HUDEP-2 (cell line): ENCODE data around the gene ARHGEF3.
"Not testable (repeated sequence)": the region's sequence is repeated elsewhere in the genome, so short reads cannot be mapped to it uniquely, and the experiment has no call there.

Experiments used
- DNase-seq, 76 experiments: peaks; one replicate each; lab custom pipeline; 2025; ENCODE audit not compliant: unreplicated experiment in 76 of 76; lab: John Stamatoyannopoulos, UW

ARHGEF3 gene

DNA sequence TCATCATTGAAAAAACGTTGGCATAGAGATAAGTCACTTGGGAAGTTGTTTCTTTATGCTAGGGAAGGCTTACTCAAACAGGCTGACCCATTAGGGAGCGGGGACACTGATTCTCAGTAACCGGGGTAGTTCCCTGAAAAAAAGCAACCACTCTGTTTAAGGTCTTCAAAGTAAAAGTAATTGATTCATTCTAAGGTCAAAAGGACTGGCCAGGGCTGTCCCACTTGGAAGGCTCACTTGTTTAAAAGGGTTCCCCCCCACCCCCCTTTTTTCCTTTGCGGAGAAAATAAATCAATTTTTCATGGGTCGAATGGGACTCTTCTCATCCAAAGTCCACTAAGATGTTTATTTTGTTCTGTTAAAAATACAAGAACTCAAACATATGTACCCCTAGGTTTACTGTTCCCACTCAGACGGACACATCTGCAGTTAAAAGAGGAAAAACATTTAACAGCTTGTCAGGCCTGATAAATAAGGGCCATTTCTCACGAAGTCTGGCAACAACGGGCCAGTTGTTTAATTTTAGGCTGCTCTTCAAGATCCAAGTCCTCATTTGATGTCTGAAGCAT is 53.0 kb downstream of the ARHGEF3 start:
- DNase-seq = no peak

DNA sequence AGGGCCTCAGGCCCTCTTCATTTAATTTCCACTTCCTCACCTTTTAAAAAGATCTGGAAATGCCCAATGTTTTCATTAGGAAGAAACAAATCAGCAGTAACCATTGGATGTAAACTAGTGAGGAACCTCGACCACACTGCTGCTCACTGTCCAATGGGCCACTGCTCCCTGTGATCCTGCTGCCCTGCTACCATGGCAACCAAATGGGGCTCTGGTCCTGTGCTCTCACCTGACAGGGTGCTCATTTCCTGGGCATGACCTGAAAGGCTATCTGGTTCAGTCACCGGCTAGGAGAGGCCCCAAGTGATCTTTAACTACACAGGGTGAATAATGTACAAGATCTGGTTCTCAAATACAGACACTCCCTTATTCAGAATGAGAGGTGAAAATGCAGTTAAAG is 54.6 kb downstream of the ARHGEF3 start:
- DNase-seq = no peak

DNA sequence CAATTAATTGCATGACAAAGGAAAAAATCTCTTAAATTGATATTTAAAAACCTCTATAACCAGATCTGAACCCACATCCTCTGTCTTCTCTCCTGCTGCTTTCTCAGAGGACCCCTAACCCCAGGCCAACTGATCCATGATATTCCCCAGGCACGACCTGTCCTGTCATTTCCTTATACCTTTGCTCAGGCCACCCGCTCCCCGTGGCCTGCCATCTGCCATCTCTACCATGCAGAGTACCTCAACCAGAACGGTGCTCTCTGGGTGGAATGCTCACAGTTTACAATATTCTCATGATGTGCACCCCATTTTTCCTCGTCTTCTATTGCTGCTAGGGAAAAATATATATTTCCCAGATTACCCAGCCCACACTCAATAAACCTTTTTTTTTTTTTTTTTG is 57.7 kb downstream of the ARHGEF3 start:
- no peak for DNase-seq

DNA sequence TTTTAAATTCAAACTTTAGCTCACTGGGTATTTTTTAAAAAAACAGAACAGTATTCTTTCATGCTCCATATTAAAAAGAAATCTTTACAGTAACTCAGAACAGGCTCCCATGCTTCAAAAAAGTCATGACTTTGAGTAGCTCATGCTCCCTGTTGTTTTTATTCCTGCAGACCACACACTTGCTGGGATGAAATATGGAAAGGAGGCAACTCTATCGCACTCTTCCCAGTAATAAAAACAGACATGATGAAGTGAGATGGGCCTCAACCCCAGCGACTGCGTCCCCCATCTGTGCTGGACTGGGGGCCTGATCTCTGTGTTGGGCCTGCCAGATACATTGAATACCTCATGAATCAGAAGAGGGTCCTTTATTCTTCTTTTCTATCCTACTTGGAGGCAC is 58.9 kb downstream of the ARHGEF3 start:
- no peak for DNase-seq

DNA sequence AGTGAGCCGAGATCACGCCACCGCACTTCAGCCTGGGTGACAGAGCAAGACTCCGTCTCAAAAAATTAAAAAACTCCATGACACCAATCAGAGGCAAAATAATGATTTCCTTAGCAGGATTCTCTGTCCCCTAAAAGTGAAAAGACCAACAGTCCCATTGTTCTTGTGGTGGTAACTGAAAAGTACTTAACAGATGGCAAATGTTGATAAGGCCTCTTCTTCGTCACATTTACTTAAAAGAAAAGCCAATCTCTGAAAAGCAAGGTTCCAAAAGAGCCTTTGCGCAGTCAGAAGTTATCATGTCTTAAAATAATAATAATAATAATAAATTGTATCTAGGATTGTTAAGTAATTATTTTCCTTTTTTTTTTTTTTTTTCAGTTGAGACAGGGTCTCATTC is 62.7 kb downstream of the ARHGEF3 start:
- no peak for DNase-seq

DNA sequence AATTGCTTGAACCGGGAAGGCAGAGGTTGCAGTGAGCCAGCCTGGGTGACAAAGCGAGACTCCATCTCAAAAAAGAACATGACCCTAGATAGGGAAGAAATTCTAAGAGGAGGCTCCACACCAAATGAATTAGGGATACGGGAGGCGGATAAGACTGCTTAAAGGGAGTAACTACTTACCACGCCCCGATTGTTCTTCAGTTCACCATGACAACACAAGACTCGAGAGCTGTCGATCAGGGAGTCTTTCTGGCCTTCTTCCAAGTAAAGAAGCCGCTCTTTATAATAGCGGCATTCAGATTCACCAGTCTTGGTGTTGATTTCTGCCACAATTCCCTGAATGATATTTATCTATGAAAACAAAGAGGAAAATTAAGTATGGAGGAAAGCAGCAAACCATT is 64.7 kb downstream of the ARHGEF3 start:
- DNase-seq = no peak

DNA sequence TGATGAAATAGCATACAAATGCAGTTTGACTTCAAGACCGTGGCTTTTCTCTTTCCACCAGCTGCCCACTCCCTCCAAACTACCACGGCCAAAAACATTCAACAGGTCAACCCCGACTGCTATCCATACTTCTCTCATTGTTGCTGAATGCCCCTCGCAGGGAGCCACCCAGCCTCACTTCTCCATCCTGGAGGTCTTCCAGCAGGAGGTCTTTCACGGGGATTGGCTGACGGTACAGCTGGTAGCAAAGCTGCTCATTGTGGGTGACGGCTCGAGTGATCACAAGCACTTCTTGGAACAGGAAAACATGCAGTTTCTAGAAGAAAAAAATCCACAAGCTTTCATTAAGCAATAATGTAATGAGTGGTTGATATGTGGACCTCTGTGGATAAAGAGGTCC is 69.6 kb downstream of the ARHGEF3 start:
- no peak for DNase-seq

DNA sequence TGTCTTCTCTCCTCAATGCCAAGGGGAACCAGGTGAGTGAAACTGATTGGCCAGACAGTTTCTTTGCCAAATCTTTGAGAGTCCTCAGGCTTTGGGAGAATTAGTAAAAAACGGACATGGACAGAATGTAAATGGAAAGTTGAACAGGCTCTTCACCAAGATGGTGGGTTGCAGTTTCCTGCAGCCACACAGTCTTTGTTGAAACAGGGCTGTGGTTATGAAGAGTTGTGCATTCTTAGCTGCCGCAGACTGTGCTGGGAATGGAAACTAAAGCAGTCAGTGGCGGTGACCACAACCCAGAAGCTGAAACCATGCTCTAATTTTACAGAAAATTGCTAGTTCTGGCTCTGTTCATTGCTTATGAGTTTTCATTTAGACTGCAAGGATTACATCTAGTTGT is 76.6 kb downstream of the ARHGEF3 start:
- no peak for DNase-seq

DNA sequence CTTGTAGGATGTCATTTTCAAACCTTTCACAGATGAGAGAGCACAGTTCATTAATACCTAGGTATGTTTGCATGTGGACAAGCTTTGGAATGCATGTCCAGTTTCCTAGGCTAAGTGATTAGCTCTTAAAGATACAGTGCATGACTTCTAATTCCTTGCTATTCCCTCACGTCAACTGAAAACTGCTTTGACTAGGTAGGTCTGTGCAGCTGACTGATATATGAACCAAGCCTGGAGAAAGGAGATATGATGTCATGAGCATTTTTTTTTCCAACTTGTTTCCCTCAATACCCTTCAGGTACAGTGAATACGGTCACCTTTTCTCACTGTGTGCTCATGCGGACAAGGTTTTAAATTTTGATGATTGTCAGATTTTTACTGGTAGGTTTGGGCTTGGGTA is 77.1 kb downstream of the ARHGEF3 start:
- no peak for DNase-seq

DNA sequence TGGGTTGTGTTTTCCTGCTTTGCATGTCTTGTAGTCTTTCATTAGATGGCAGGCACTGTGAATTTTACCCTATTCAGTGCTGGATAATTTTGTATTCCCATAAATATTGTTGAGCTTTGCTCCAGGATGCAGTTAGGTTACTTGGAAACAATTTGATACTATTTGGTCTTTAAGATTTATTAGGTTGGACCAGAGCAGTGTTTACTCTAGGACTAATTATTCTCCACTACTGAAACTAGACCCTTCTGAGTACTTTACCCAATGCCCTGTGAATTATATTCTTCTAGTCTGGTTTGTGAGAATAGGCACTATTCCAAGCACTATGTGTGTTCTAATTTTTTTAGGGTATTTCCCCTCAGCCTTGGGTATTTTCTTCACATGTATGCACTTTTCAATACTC is 80.9 kb downstream of the ARHGEF3 start:
- DNase-seq = no peak

- DNase-seq = not testable (repeated sequence)
Measured at GRCh38 chr3:56718809-56719208, 82.9 kb downstream of the ARHGEF3 start.

GRCh38 chr3:56711344-56711743 is 90.4 kb downstream of the ARHGEF3 start:
- DNase-seq = no peak

GRCh38 chr3:56707412-56707811 is 94.3 kb downstream of the ARHGEF3 start:
- DNase-seq = not testable (repeated sequence)

DNA sequence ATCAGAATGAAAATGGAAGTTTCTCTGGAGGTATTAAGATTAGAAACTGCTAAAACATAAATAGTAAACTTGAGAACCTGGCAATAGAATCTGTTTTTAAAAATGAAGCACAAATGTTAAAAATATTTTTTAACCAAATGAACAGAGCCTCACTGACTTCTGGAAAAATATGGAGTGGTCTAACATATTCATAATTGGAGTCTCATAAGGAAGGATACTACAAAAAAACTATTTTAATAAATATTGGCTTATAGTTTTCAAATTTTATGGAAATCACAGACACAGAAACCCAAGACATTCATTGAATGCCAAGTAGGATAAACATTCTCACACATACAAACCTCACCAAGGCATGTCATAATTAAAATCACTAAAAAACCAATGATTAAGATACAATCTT is 95.1 kb downstream of the ARHGEF3 start:
- no peak for DNase-seq

- DNase-seq = no peak
Measured at GRCh38 chr3:56704706-56705105, 97.0 kb downstream of the ARHGEF3 start.

- DNase-seq = peak in 30 of 76 experiments; percentile 2 to 62 (median 20)
Measured at GRCh38 chr3:56702490-56703315, 99.0 kb downstream of the ARHGEF3 start.

- DNase-seq = no peak
Measured at GRCh38 chr3:56700151-56700550, 101.6 kb downstream of the ARHGEF3 start.

DNA sequence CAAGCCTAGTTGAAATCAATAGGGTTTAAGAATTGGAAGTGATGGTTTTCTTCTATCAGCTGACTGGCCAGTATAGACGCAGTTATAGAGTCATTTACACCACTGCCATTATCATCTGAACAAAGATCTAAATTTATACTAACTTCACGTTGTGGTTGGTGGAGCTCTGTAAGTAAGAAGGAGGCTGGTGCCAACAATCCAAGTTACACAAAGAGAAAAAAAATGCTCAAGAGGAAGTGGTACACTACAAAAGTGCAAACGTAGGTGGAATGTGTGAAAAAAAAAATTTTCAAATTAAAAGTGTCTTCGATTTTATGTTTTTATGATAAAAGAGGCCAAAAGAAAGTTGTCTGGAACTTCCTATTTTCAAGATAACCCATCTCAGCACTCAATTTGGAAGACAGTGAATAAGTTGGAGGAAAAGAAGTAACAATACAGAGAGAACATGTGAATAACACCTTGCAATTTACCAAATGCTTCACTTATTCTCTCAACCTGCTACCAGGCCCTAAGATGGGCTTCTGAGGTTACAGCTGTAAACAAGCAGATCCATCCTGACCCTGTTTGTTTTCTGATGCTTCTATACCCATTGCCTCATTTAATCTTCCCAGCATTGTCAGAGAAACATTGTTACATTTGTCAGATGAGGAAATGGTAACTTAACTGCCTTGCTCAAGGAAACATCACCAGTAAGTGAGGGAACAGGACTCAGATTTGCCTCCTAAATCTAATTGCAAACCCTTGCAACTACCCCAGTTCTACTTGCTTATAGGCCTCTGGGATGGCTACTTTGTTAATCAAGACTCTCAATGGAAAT is 106.7 kb downstream of the ARHGEF3 start:
- DNase-seq = no peak

GRCh38 chr3:56693750-56694149 is 108.0 kb downstream of the ARHGEF3 start:
- DNase-seq = no peak

GRCh38 chr3:56692520-56693433 is 109.0 kb downstream of the ARHGEF3 start:
- not testable (repeated sequence) for DNase-seq

GRCh38 chr3:56692001-56692365 is 109.8 kb downstream of the ARHGEF3 start:
- DNase-seq = not testable (repeated sequence)
